Fibroblast of upper back skin (primary cell): ENCODE measurements around the gene IL17RD.
"Not testable (repeated sequence)": the region's sequence is repeated elsewhere in the genome, so short reads cannot be mapped to it uniquely, and the experiment has no call there.

Experiments
- DNase-seq: peaks from one replicate; pipeline ENCODE4 v3.0.0-alpha.2; 2013

The IL17RD gene

DNA sequence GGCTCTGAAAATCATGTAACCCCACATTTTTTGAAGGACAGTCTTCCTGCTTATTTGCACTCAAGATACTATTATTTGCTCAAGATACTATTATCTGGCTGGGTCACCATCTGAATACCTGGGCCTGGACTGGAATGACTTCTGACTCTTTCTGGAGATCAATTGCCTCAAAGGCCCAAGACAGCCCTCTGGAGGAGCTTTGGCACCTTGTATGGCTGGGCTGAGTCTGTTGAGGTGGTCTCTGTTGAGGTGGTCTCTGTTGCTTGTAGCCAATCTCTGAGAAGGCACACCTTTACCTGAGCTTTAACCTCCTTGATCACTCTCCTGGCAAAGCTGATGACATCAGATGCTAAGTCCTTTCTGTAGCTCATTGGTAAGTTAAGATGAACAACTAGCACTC is 71.7 kb downstream of the IL17RD start:
- no peak for DNase-seq

DNA sequence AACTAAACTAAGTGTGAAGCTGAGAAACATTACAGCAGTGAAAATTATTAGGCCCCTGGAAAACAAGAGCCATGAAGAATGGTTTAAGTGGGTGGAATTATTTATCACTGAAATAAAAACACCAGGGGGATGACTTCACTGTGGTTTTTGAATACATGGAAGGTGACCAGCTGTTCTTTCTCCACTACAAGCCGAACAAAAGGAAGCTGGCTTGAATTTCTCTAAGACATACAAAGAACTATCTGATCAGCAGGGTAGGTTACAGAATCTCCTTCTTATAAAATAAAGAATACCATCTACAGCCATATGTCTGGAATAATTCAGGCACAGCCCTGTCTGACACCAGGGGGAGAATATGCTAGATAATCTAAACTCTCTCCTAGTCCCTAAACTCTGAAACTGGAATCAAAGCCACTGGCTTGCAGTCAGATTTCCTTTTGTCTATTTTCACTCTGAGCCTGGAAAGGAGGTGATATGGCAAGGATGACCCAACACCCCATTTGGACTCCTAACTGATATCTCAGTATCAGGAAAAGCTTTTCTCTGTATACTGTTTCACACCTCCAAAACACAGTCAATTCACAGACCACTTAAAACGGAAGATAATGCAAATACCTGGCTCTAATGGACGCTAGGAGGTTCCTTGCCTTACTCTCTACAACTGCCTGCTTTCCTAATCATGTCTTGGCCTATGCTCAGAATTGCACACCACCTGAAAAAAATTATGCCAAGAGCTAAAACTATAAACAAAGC is 73.5 kb downstream of the IL17RD start:
- DNase-seq: peak; percentile 39

DNA sequence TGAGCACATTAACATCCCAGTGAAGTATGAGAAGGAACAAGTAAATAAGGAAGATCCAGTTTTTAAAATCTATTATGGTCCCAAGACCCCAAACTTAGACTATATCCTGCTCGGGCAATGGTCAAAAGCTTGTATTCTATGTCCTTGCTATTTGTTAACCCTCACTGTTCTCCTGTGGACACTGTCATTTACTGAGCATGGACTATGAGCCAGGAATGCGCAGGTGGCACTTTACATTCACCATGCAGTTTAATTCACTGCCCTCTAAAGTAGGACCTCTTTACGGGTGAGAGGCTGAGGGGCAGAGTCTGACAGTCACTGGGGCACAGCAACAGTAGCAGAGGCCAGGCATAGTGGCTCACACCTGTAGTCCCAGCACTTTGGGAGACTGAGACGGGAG is 76.1 kb downstream of the IL17RD start:
- DNase-seq: no peak

DNA sequence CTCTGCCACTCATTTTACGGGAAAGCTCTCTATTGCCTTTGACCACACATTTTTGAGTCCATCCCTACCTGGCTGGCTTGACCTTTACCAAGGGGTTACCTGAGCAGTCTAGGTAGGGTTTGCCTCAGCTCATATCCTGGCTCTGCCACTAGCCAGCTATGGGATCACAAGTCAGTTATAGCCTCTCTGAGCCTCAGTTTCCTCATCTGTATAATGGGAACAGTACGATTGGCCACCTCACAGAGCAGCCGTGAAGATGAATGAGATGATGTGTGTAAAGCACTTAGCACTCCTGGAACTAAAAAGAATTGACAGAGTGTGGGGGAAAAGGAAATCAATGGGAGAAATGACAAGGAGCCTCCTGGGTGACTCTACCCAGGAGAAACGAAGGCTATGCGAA is 76.7 kb downstream of the IL17RD start:
- DNase-seq: no peak

DNA sequence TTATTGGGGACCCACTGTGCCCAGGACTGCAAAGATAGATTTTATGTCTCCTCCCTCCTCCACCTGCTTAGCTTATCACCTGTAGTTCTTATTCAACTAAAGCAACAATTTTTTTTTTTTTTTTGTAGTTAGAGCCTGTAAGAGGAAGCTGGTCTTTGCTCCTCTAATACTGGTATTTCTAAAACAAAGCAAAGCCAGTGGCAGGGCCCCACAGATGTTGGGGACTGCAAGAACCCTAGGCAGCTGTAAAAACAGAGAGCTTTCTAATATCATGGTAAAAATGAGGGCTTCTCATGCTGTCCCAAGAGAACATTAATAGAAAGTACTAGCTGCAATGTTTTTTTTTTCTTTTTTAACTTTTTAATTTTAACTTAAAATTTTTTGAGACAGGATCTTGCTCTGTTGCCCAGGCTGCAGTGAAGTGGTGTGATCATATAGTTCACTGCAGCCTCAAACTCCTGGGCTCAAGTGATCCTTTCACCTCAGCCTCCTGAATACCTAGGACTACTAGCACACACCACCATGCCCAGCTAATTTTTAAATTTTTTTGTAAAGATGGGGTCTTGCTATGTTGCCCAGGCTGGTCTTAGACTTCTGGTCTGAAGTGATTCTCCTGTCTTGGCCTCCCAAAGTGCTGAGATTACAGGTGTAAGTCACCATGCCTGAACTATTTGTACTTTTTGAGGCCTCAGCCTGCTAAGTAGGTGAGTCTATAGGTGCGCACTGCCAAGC is 77.6 kb downstream of the IL17RD start:
- no peak for DNase-seq

DNA sequence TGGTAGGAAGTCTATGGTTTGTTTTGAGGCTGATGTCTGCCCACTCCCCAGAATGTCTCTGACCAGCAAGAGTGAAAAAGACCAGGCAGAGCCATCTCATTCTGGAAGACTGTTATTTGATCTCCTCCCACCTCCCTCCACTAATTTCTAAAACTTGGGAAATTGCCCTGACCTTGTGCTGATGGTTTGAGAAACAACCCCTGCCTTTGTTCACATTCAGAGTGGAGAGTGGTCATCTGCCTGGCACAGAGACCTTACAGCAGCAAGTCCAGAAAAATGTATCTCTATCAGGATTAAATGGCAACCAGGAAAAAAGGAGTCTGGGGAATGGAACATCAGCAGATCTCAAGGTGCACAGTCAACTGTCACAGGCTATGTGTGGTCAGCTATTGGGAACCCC is 79.0 kb downstream of the IL17RD start:
- no peak for DNase-seq

DNA sequence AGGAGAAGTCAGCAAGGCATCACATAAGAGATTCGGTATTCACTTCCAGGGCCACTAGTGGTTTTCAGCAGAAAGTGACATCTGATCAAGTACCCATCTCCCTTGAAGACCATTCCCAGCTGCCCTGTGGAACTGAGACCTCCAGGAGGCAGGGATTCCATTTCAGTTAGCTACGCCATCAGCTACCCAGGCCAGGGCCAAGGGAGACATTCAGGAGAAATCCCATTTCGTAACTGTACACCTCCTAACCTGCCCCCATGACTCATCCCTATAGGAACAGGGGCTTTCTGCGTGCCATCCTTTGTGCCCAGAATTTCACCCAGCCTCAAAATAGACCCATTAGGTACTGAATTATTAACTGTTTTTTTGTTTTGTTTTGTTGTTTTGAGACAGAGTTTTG is 79.9 kb downstream of the IL17RD start:
- DNase-seq: no peak

DNA sequence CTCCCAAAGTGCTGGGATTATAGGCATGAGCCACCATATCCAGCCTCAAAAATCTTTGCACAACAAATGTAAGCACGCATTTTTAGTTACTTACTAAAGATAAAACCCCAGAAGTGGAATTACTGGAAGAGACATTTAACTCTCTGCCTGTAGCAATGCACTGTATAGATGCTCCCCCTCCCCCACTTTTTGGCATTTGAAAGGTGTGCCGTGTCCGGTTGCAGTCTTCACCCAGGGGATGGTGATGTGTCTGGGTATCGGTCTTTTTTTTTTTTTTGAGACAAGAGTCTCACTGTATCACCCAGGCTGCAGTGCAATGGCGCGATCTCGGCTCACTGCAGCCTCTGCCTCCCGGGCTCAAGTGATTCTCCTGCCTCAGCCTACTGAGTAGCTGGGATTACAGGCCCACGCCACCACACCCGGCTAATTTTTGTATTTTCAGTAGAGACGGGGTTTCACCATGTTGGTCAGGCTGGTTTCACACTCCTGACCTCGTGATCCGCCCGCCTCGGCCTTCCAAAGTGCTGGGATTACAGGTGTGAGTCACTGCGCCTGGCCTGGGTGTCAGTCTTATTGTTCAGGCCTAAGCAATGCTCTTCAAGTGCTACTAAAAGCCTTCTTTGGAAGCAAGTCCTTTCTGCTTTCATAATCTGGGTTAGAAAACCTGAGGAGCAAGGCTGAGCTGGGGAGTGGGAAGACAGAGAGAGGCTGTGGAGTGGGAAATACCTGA is 81.7 kb downstream of the IL17RD start:
- DNase-seq: not testable (repeated sequence)

DNA sequence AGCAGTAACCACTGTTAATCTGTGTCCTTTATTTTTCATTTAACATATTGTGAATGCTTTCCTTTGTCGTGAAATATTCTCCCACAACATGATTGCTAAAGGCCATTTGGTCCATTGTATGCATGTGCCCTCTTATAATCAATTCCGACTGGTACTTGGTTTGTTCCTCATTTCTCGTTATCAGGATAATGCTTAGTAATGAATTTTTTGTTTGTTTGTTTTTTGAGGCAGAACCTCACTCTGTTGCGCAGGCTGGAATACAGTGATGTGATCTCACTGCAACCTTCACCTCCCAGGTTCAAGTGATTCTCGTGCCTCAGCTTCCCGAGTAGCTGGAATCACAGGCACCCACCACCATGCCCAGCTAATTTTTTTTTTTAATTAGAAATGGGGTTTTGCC is 82.7 kb downstream of the IL17RD start:
- no peak for DNase-seq

DNA sequence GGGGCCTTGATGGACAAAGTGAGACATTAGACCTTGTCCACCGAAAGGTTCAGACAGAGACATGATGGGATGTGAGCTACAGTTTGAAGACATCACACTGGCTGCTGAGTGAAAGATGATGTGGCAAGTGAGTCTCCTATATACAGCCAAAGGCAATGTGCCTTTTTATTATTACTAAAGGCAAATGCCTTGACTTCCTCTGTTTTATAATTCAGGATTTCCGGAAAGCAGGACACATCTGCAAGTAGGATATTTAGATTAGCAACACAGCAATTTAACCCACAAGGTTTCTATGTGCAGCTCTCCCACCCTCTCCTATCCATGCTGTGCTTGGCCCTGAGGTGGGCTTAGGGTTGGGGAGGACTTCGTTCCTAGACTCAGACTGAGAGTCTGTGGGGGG is 84.0 kb downstream of the IL17RD start:
- no peak for DNase-seq

DNA sequence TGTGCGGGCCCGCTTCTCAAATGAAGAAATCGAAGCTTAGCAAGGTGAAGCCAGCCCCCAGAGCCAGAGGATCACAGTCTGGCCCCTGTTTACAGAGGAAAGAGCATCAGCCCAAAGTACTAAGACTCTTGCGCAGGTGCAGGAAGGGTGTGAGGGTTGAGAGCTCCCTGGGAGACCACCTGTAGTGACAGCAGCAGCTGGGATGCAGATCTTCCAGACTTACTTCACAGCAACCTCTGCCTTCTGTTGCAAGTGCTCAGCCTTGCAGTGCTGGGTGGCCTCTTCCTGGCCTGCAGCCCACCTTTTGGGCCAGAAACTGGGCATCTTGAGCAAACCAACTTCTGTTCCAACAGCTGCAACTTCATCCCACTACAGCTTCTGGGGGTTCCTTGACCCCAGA is 85.0 kb downstream of the IL17RD start:
- DNase-seq: no peak

DNA sequence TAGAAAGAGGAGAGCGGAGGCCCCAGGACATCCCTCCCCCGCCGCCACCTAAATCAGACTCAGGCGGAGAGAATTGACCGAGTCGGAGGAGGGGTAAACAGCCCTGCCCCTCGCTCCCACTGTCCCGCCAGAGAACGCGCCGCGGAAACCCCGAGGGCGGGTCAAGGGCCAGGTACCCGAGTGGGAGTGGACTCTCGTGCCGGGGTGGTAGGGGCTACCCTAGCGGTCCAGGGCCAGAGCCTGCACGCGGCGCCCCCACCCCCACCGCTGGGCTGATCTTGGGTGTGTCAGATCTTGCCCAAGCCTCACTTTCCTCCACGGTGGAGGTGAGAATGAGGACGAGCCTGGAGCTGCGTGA is 85.7 kb downstream of the IL17RD start:
- DNase-seq: no peak

DNA sequence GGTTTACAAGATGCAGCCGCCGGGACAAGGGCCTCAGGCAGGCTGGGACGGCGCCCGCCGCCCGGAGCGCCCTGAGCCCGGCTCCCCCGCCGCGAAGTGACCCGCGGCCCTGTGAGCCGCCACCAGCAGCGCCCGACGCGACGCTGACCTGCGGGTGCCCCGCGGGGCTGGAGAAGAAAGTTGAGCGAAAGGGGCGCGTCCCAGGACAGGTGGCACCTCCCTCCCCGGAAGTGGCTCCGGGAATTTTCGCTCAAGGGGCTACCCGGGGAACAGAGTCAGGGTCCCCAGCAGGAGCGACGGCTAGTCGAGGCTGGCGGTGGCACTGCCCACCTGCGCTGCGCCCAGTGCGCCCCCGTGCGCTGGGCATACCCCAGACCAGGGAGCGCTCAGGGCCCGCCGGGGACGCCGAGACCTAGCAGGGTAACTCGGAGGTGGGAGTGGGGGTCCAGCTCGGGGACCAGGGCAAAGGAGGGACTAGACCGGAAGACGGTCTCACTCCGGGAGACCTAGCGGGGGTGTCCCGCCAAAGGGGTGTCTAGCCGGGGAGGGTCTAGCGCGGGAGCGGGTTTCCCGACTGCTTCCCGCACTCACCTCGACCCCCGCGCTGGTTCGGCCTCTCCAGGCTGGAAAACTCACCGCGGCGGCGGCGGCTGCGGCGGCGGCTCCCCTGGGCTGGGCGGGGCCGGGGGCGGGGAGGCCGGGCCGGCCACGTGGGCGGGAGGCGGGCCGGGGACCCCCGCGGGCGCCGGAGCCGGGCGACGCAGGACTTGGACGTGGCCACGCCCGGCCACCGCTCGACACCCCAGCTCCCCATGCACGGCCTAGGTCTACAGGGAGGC is 86.3 kb downstream of the IL17RD start:
- peak; percentile 36 for DNase-seq

DNA sequence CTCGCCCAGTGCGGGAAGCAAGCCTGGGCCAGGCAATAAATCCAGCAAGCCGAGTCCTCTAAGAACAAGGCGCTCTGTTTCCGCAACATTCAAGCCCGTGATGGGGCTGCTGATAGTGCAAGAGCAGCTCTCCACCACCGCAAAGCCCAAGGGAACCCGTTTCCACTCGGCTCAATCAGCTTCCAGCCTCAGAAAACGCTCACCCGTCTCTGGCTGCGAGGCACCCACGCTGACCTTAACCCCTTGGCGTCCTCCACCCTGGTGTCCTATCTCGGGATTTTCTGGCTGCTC is 86.9 kb downstream of the IL17RD start:
- DNase-seq: peak; percentile 69

DNA sequence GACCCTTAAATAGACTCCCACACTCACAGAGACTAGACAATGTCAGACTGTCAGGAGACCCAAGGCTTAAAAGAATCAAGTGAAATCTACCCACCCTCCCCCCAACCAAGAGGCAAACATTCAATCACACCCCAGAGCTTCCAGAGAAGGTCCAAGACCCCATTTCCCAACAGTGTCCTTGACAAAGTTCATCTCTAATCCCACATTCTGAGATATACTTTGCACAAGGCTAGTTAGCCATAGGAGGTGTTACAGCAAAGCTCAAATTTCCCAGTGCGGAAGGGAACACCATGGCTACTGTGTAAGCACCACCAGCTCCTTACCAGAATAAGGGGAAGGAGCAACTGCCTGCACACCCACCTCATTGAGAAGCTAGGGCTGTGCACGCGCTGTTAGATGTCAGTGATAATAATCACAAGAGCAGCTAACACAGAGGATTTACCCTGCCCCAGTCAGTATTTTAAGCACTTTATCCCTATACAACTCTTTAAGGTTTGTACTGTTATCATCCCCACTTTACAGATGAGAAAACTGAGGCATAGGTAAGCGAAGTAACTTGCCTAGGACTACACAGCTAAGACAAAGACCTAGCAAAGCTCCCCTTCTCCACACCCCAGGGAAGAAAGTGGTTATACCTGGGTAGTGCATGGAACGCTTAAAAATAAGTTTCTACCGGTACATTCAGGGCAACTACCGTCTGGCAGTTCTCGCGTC is 87.4 kb downstream of the IL17RD start:
- no peak for DNase-seq

DNA sequence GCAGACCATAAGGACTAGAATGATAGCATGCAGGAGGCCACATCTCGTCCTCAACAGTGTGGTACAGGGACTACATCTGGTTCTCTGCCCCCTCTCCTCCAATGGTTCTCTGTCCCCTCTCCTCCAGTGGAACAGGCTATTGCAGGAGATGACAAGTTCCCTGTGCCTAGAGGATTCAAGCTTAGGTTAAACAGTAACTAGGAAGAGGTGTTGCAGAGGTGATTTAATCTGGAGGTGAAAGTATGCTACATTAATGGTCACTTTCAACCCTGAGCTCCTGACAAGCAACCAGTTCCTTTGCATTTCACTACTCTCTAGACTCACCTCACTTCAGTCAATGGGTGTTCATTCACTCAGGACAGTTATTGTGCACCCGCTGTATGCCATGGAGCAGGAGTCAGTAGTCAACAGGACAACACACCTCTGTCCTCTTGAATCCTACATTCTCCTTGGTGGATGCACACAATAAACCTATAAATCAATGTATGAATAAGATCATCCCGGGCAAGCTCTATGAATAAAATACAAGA is 88.7 kb downstream of the IL17RD start:
- no peak for DNase-seq

DNA sequence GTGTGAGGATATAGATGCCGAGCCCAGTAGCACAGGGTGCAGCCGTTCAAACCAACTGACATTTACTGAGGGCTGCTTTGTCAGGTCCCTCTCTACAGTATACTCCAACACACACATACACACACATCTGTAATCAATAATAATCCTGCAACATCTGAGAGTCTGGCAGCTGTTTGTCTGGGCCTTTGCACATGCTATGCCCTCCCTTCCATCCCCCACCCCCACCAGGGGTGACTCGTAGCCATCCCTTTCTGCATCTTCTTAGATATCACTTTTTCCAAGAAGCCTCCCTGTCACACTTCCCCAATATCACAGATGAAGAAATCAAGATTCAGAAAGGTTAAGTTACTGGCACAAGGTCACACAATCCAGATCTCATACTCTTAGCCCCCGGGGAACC is 91.0 kb downstream of the IL17RD start:
- no peak for DNase-seq

DNA sequence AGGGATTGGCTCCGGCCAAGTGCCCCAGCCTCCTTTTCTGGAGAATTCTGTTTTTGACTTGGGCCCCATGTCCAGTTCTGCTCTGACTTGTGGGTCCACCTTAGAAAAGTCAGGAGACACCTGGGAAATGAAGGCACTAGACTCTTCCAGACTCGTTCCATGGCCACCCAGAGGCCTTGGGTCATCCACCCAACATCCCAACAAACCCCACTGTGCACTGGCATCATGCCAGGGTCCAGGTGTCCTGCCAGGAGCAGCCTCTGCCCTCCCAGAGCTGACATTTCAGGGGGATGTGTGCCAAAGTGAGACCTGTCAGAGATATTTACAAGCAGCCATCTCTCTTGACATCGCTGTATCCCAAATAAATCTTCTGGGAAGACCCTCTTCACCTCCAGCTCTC is 91.5 kb downstream of the IL17RD start:
- DNase-seq: no peak

DNA sequence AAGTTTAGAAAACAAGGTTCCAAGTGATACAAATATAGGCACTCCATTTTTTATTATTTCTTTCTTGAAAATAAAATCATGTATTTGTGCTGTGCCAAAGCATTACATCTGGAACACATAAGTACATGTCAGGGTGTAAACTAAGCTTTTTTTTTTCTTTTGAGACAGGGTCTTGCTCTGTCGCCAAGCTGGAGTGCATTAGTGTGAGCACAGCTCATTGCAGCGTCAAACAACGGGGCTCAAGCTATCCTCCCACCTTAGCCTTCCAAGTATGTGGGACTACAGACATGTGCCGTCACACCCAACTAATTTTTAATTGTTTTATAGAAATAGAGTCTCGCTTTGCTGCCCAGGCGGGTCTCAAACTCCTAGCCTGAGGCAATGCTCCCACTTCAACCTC is 95.7 kb downstream of the IL17RD start:
- DNase-seq: no peak

DNA sequence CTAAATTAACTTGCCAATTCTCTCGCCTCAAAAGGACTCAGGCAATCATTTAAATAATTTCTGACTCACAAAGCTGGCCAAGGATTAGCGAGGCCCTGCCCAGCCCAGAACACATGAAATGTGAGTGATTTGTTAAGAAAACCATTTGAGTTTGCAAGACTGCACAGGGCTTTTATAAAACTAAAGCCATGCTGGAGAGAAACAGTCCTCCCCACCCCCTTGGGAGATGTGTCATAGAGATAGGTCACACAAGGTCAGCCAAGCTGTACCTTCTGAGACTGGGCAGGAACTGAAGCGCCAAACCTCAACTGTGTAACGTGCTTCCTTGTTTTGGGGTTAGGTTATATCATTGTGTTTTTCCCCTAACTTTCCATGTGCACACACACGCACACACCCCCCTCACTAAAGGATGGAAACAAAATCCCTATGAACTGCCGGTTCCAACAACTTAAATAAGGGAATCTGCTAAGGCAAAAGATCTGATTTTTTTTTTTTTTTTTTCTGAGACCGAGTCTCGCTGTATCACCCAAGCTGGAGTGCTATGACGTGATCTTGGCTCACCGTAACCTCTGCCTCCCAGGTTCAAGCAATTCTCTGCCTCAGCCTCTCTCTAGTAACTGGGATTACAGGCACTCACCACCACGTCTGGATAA is 96.6 kb downstream of the IL17RD start:
- DNase-seq: peak; percentile 89

DNA sequence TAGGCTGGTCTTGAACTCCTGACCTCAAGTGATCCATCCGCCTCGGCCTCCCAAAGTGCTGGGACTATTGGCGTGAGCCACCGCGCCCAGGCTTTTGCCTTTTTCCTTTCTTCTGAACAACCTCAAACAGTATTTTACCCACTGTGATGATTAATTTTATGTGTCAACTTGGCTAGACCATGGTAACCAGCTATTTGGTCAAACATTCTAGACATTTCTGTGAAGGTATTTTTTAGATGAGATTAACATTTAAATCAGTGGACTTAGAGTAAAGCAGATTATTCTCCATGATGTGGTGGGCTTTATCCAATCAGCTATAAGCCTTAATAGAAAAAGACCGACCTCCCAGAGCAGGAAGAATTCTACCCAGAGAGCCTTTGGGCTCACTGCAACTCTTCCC is 98.7 kb downstream of the IL17RD start:
- DNase-seq: no peak

DNA sequence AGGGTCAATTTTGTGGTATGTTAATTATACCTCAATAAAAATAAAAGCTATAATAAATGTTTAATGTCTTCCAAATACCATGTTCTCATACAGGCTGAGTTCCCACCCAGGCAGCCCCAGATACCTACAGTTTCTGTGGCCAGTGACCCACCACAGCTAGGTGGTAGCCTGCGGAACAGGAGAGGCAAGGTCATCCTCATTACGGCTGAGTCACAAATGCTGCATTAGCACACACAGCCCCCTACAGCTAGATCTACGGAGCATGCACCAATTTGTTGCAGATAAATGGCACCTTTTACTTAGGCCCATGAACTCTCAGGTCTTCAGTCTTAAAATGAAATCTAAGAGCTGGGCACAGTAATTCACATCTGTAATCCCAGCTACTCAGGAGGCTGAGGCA is 99.6 kb downstream of the IL17RD start:
- DNase-seq: no peak
